ENCODE measurements around the gene SPEM2. TPM values are rescaled to one million over a fixed set of nuclear protein-coding genes. Genes with fewer than 3 reads are reported as not detected.
A peak's percentile ranks its signal among the peaks of the same experiment; 100 is the strongest.

Gene SPEM2
- total and polyA plus RNA-seq, 2 of the 8 experiments (the other 6 are each of a cell fraction or from before 2014, with no cell fraction given): 0.03 TPM; not detected in 1

GRCh38 chr17:7384489-7385081 is 40.8 kb upstream of the SPEM2 start:
- no peak overlapping the region for H2BK20ac ChIP-seq (ENCODE audit: low read length)
- WGBS, 2 experiments (ENCODE audit: extremely low coverage in 1 of 2, insufficient coverage in 1 of 2, insufficient read length in 1 of 2, insufficient replicate concordance in 2 of 2, low coverage in 1 of 2, low lambda C conversion rate in 2 of 2, missing lambda C conversion rate in 1 of 2): 42% methylated on average over 23 of the region's 23 CpGs; no CpG with 5 or more reads in 1 of the 2 experiments
- H2BK15ac ChIP-seq (ENCODE audit: low read length): no peak overlapping the region
- peaks cover 0 to 2% of the 10 kb centered on the region in 2 experiments; a peak in 1 of 4 replicates for H3K9me3 ChIP-seq (ENCODE audit: insufficient read depth in 2 of 2, low read depth in 1 of 2, low read length in 1 of 2)
- no peak for DNase-seq (ENCODE audit: low read depth in 1 of 2, low spot score in 2 of 2)
- no peak overlapping the region for H4K8ac ChIP-seq (ENCODE audit: extremely low read depth, insufficient read depth, low read length)
- H2AK5ac ChIP-seq (ENCODE audit: low read depth, low read length): no peak overlapping the region
- H3K23ac ChIP-seq (ENCODE audit: insufficient read length): no peak overlapping the region
- peaks cover 2 to 10% of the 10 kb centered on the region in 2 experiments for H4K20me1 ChIP-seq (replicated peaks in 1 of 2; ENCODE audit: control insufficient read depth in 1 of 2, insufficient read depth in 2 of 2, low read length in 2 of 2)
- H3K4me3 ChIP-seq (ENCODE audit: extremely low read depth in 1 of 4, insufficient read depth in 2 of 4, low read depth in 3 of 4, low read length in 4 of 4): peak overlapping the region; percentile 36 to 60 (median 46)
- peaks cover 12% of the 10 kb centered on the region; the same call in 1 of the 2 replicates for H3K23me2 ChIP-seq (ENCODE audit: low read depth, low read length)
- no peak overlapping the region for H2AFZ ChIP-seq (ENCODE audit: low read length)
- no peak overlapping the region for H2BK12ac ChIP-seq (ENCODE audit: low read depth, low read length)
- no peak for FAIRE-seq
- ChIA-PET CTCF (ENCODE audit: partially characterized antibody) (interaction anchor here (0.7 to 4.0 kb wide), 9 partner anchors 9 to 176 kb away, joined by 3 to 21 read pairs (median 6); partner anchors contain the start of genes PLSCR3 and TMEM95), POLR2A (ENCODE audit: partially characterized antibody) (interaction anchor here (0.6 to 3.7 kb wide), 12 partner anchors 9 to 228 kb away, joined by 3 to 16 read pairs (median 4); partner anchors contain the start of genes PLSCR3, TMEM95 and ZBTB4)
- H3K4me1 ChIP-seq (replicated peaks in 1 of 4; ENCODE audit: control insufficient read depth in 3 of 4, insufficient read depth in 4 of 4, low read length in 3 of 4): peaks cover 0 to 17% (median 10%) of the 10 kb centered on the region in 4 experiments; a peak in 6 of 7 replicates
- H4K91ac ChIP-seq (replicated peaks; ENCODE audit: insufficient read length, low read length): no peak overlapping the region
- H3K14ac ChIP-seq (ENCODE audit: insufficient read length): no peak overlapping the region
- no peak overlapping the region for H2BK120ac ChIP-seq (replicated peaks; ENCODE audit: low read depth, low read length)
- H3K18ac ChIP-seq (ENCODE audit: extremely low read depth, low read length): no peak overlapping the region; the same call in 1 of the 2 replicates
- H4K5ac ChIP-seq (ENCODE audit: insufficient read length, low read depth, low read length): no peak overlapping the region
- no peak overlapping the region for H3K4ac ChIP-seq (replicated peaks; ENCODE audit: insufficient read length, low read depth, low read length)
- H3K36me3 ChIP-seq (ENCODE audit: control insufficient read depth in 2 of 4, insufficient read depth in 4 of 4, low read length in 3 of 4): peaks cover 0 to 13% (median 2%) of the 10 kb centered on the region in 4 experiments; a peak in 5 of 8 replicates
- no peak overlapping the region for H2BK5ac ChIP-seq (ENCODE audit: low read depth, low read length)
- H3K56ac ChIP-seq (replicated peaks; ENCODE audit: insufficient read length, low read depth, low read length): no peak overlapping the region
- H3K27ac ChIP-seq (ENCODE audit: low read depth, low read length): no peak overlapping the region
- no peaks in the 10 kb centered on the region for H3K79me2 ChIP-seq (ENCODE audit: control insufficient read depth in 1 of 2, insufficient read depth in 2 of 2, low read length in 2 of 2)
- H3K9ac ChIP-seq (replicated peaks in 1 of 4; ENCODE audit: extremely low read depth in 1 of 4, low read depth in 3 of 4, low read length in 3 of 4): peak overlapping the region in 2 of 4 experiments; percentile 46 to 66; a peak in 5 of 7 replicates
- peaks cover 3% of the 10 kb centered on the region; the same call in 1 of the 2 replicates for H3K79me1 ChIP-seq (ENCODE audit: low read depth, low read length)
- TF ChIP-seq SIRT6 (IDR thresholded peaks at IDR 0.05; ENCODE audit: low read length) (no peak), CTBP2 (IDR thresholded peaks at IDR 0.05; ENCODE audit: borderline replicate concordance, insufficient read depth, insufficient read length, low read length) (no peak), SUZ12 (IDR thresholded peaks at IDR 0.05; ENCODE audit: low read length) (no peak), USF2 (IDR thresholded peaks at IDR 0.05; ENCODE audit: low read length) (no peak), CHD2 (IDR thresholded peaks at IDR 0.05; ENCODE audit: low read length) (no peak), E2F6 (IDR thresholded peaks at IDR 0.05) (no peak)
- H3K4me2 ChIP-seq (ENCODE audit: insufficient read depth in 1 of 2, low read depth in 2 of 2, low read length in 2 of 2): peak overlapping the region; percentile 78
- peaks cover 0 to 39% (median 29%) of the 10 kb centered on the region in 4 experiments; a peak in 6 of 7 replicates for H3K27me3 ChIP-seq (replicated peaks in 1 of 4; ENCODE audit: control insufficient read depth in 3 of 4, extremely low read depth in 1 of 4, insufficient read depth in 3 of 4, low read length in 3 of 4)

All from H1 (cell line).